Stimulated activated CD4-positive, alpha-beta T cell treated with anti-CD3 and anti-CD28 coated beads, Interleukin-2, amount 100 ng/mL, for 24 hours (primary cell): ENCODE measurements around the gene MGAT2.
"Not testable (repeated sequence)": the region's sequence is repeated elsewhere in the genome, so short reads cannot be mapped to it uniquely, and the experiment has no call there.

ENCODE experiments used
- DNase-seq, 2 donors: peaks; one replicate each; pipeline ENCODE4 v3.0.0-alpha.2; 2020

The MGAT2 gene

GRCh38 chr14:49612671-49613070 is 7.9 kb upstream of the MGAT2 start:
- DNase-seq = no peak

- no peak for DNase-seq
Measured at GRCh38 chr14:49614196-49614595, 6.4 kb upstream of the MGAT2 start.

GRCh38 chr14:49615776-49616175 is 4.8 kb upstream of the MGAT2 start:
- no peak for DNase-seq

DNA sequence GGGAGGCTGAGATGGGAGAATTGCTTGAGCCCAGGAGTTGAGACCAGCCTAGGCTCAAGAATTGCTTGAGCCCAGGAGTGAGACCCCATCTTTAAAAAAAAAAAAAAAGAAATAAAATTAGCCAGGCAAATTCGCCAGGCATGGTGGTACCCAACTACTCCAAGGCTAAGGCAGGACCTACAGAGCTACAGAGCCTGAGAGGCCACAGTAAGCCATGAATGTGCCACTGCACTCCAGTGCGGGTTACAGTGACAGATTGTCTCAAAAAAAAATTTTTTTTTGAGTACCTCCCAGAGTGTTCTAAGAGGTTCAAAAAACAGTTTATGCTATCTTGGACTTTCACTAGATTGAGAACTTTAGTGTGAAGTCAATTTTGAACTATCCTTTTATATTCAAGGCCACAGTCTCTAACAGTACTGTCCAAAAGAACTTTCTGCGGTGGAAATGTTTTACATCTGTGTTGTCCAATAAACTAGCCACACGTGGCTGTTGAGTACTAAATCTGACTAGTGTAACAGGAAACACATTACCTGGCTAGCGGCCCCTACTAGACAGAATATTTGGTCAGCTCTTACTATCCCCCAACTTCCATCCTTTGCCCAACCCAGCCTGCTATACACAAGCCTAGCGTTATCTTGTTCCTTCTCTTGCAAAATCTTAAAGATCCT is 2.6 kb upstream of the MGAT2 start:
- no peak for DNase-seq

DNA sequence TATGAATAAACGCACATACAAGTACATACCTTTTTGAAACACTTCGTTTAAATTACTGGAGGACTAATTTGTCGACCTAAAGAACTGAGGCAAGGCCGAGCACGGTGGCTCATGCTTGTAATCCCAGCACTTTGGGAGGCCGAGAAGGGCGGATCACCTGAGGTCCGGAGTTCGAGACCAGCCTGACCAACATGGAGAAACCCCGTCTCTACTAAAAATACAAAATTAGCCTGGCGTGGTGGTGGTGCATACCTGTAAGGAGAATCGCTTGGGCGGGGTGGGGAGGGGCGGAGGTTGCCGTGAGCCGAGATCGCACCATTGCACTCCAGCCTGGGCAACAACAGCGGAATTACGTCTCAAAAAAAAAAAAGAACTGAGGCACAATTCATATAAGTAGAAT is 1.3 kb upstream of the MGAT2 start:
- not testable (repeated sequence) for DNase-seq

DNA sequence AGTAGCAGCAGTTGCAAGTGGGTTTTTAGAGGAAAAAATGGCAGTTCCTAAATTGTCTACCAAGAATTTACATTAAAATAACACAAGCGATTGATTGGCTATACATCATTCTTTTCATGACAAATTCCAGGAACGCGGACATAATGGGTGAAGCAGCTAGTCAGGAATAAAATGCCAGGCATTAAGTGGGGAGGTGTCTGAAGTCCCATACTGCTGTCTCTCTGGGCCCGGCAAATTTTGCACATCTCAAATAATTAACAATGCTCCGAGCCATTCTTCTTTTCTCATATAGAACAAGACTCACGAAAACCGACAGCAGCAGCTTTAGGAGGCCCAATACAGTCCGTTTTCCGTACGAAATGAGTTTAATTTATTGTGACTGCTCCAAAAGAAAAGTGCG is 869 bp upstream of the MGAT2 start:
- no peak for DNase-seq

DNA sequence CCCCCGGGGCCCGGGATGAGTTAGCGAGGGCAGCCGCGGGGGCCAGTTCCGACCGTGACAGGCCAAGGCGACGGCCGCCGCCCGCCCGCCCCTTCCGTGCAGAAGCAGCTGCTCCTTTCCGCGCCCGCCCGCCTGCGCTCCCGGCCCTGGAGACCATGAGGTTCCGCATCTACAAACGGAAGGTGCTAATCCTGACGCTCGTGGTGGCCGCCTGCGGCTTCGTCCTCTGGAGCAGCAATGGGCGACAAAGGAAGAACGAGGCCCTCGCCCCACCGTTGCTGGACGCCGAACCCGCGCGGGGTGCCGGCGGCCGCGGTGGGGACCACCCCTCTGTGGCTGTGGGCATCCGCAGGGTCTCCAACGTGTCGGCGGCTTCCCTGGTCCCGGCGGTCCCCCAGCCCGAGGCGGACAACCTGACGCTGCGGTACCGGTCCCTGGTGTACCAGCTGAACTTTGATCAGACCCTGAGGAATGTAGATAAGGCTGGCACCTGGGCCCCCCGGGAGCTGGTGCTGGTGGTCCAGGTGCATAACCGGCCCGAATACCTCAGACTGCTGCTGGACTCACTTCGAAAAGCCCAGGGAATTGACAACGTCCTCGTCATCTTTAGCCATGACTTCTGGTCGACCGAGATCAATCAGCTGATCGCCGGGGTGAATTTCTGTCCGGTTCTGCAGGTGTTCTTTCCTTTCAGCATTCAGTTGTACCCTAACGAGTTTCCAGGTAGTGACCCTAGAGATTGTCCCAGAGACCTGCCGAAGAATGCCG is 699 bp downstream of the MGAT2 start:
- DNase-seq = peak; percentile 64 to 70

DNA sequence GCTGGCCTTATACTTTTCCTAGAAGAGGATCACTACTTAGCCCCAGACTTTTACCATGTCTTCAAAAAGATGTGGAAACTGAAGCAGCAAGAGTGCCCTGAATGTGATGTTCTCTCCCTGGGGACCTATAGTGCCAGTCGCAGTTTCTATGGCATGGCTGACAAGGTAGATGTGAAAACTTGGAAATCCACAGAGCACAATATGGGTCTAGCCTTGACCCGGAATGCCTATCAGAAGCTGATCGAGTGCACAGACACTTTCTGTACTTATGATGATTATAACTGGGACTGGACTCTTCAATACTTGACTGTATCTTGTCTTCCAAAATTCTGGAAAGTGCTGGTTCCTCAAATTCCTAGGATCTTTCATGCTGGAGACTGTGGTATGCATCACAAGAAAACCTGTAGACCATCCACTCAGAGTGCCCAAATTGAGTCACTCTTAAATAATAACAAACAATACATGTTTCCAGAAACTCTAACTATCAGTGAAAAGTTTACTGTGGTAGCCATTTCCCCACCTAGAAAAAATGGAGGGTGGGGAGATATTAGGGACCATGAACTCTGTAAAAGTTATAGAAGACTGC is 1.5 kb downstream of the MGAT2 start:
- no peak for DNase-seq

GRCh38 chr14:49623387-49623786 is 2.8 kb downstream of the MGAT2 start:
- no peak for DNase-seq

- no peak for DNase-seq
Measured at GRCh38 chr14:49623941-49624839, 3.6 kb downstream of the MGAT2 start.

DNA sequence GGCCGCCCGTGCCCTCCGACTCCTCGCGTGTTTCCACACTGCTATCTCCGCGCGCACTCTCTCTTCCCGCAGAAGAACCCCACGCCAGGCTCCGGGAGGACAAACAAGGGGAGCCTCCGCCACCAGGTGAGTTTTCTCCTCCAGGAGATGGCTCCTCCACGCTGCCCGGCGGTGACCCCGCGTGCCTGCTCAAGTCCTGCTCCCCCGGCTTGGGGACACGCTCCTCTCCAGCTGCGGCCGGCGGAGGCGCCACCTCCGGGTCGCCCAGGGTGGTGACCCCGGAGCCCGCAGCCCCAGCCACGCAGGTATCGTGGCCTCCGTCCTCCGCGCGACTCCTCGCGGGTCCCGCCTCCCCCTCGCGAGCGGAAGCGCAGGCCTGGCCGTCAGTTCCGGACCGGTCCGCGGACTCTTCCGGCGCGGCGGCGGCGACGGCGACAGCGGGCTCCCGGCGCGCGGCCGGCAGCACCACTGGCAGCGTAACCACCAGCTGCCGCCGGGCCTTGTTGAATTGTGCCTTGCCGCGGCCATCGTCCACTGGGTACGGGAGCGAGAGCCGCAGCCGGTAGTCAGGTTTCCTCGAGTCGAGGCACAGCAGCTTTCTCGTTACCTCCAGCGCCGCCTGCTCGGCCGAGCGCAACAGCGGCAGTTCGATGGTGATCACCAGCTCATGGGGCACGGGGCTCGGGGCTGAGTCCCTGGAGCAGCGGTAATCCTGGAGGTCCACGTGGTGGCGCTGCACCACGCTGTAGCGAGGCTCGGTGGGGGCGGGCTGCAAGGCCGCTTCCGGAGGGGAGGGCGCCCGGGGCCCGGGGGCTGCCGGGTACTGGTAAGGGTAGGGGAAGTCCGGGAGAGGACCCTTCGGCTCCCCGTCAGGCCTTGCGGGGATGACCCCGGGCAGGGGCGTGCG is 13.3 kb downstream of the MGAT2 start:
- DNase-seq = peak; percentile 95 to 96

DNA sequence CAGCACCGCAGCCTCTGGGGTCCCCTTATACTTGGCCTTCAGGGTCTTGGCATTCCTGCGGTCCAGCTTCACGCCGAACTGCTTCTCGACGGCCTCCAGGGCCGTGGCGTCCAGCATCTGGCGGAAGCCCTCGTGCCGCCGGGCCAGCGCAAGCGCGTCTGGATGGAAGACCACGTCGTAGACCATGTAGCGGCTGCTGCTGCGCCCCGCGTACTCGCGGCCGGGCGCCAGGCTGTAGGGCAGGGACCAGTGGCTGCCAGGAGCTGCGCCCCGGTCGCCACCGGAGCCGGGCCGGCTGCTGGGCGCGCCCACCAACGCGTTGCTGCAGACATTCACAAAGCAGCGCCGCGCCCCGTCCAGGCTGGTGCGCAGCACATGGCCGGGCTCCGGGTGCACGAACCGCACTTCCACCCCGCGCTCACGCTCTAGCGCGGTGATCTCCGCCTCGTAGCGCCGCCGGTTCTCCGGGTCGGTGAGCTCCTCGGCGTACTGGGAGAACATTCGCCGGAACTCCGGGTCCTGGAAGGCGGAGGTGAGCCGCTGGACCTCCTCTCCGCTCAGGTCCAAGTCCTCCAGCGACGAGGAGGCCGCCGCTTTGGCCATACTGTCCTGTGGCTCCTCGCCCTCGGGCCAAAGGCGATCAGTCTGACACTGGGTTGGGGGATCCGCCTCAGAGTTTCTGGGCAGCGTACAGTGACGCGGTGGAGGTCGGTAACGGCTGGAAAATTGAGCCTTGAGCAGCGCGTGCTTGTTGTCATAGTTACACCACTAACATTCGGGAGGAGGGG is 14.1 kb downstream of the MGAT2 start, which contains the start of gene DNAAF2:
Gene DNAAF2, minus strand, starts transcription at position 698 of the 788 bp plus-strand sequence. Its CDS starts 95 bp downstream, at position 603.
- DNase-seq = peak; percentile 57 to 64

- DNase-seq = no peak
Measured at GRCh38 chr14:49636866-49637265, 16.3 kb downstream of the MGAT2 start.

- DNase-seq = no peak
Measured at GRCh38 chr14:49637534-49638078, 17.0 kb downstream of the MGAT2 start.

DNA sequence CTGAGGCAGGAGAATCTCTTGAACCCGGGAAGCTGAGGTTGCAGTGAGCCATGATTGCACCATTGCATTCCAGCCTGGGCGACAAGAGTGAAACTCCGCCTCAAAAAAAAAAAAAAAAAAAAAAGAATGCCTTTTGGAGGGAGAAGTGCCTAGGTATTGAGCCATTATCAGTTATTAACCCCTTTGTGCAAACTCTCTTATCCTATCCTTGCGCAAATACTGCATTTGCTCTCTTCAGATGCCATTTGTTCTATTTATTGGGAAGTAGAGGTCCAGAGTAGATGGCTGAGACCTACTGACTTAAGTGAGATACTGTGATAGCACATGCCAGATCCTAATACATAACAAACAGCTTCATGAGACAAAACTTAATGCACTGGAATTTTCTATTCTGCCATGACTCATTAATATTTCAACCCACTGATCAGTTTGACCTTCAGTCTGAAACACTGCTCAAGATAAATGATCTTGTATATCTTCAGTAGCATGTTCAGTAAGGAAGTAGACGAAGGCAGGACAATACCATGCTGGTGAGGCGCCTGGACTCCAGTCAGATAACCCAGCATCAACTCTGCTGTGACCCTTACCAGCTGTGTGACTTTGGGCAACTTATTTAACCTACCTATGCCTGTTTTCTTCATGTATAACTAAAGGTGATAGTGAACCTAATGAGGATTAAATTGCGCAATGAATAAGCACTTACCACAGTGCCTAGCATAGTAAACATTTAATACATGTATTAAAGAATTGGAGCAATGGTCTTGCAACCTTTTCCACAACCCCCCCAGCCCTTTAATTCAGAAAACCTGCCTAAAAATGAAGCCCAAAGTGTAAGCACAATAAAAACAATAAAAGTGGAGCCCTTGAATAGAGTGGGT is 20.2 kb downstream of the MGAT2 start:
- DNase-seq = no peak

- DNase-seq = no peak
Measured at GRCh38 chr14:49641697-49642129, 21.1 kb downstream of the MGAT2 start.

- no peak for DNase-seq
Measured at GRCh38 chr14:49642163-49642562, 21.6 kb downstream of the MGAT2 start.

GRCh38 chr14:49653508-49653907 is 32.9 kb downstream of the MGAT2 start:
- no peak for DNase-seq

GRCh38 chr14:49654511-49654910 is 33.9 kb downstream of the MGAT2 start:
- no peak for DNase-seq

- DNase-seq = not testable (repeated sequence)
Measured at GRCh38 chr14:49657500-49657899, 36.9 kb downstream of the MGAT2 start.
